A549 (cell line): ENCODE measurements around the gene SH2B3.

ENCODE experiments used
- BHLHE40 ChIP-seq: IDR thresholded peaks from 2 replicates; pipeline ENCODE4 v1.6.1; 2012; ENCODE audit warnings: low read depth, low read length, inconsistent platforms
- GATA3 ChIP-seq: IDR thresholded peaks from 2 replicates; pipeline ENCODE4 v1.6.1; 2012; ENCODE audit warnings: borderline replicate concordance
- HDAC2 ChIP-seq: fragments of 200-600 bp; sonication (generic); IDR thresholded peaks from 2 replicates; pipeline ENCODE4 v1.6.1; 2016
- RAD21 ChIP-seq, 2 experiments: fragments of >200 bp in 1 of 2; sonication (Bioruptor Twin) in 1 of 2; formaldehyde crosslinking in 1 of 2; IDR thresholded peaks in 1 of 2; conservative IDR thresholded peaks in 1 of 2; 2 replicates in 1 of 2; 3 replicates in 1 of 2; pipeline ENCODE4 v1.6.1; 2012 to 2018; ENCODE audit warnings: inconsistent platforms in 1 of 2
- RCOR1 ChIP-seq: fragments of 150-350 bp; IDR thresholded peaks from 2 replicates; pipeline ENCODE4 v1.6.1; 2014; ENCODE audit warnings: antibody characterized with exemption, low read length, low read depth
- TP53 ChIP-seq: fragments of 250-450 bp; sonication (Bioruptor Pico); IDR thresholded peaks from 2 replicates; pipeline ENCODE4 v1.5.0; 2021; ENCODE audit warnings: mild to moderate bottlenecking, moderate library complexity
- TF ChIP-seq, protein P1 (sequence below): fragments of >200 bp; sonication (Bioruptor Twin); formaldehyde crosslinking; IDR thresholded peaks from 3 replicates; pipeline ENCODE4 v1.5.1; 2016
- TF ChIP-seq, protein P2 (sequence below): fragments of 450-650 bp; IDR thresholded peaks from 2 replicates; pipeline ENCODE4 v1.6.1; 2014; ENCODE audit warnings: antibody characterized with exemption
- TF ChIP-seq, protein P3 (sequence below): IDR thresholded peaks from 2 replicates; pipeline ENCODE4 v1.6.1; 2012

DNA sequence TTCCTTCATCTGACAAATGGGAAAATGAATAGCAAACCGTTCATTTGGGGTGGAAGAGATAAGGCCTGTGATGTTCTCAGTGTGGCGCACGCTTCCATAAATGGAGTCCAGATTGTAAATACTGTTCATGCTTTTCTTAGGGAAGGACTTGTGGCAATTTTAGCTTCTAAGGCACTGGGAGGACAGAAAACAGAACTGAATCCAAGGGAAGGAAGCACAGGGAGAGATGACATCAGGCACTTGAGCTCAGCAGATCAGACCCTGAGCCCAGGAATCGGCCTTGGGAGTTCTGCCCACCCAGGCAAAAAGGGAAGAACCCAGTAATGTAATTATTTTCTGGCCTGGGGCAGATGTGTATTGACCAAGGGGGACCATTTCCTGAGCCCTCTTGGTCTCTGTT, 7.2 kb upstream of the SH2B3 start:
- TF ChIP-seq, protein P1, sequence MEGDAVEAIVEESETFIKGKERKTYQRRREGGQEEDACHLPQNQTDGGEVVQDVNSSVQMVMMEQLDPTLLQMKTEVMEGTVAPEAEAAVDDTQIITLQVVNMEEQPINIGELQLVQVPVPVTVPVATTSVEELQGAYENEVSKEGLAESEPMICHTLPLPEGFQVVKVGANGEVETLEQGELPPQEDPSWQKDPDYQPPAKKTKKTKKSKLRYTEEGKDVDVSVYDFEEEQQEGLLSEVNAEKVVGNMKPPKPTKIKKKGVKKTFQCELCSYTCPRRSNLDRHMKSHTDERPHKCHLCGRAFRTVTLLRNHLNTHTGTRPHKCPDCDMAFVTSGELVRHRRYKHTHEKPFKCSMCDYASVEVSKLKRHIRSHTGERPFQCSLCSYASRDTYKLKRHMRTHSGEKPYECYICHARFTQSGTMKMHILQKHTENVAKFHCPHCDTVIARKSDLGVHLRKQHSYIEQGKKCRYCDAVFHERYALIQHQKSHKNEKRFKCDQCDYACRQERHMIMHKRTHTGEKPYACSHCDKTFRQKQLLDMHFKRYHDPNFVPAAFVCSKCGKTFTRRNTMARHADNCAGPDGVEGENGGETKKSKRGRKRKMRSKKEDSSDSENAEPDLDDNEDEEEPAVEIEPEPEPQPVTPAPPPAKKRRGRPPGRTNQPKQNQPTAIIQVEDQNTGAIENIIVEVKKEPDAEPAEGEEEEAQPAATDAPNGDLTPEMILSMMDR: no peak
- TF ChIP-seq, protein P2, sequence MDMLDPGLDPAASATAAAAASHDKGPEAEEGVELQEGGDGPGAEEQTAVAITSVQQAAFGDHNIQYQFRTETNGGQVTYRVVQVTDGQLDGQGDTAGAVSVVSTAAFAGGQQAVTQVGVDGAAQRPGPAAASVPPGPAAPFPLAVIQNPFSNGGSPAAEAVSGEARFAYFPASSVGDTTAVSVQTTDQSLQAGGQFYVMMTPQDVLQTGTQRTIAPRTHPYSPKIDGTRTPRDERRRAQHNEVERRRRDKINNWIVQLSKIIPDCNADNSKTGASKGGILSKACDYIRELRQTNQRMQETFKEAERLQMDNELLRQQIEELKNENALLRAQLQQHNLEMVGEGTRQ: no peak
- TF ChIP-seq TP53 (CRISPR knock-in tag): no peak
- no peak for TF ChIP-seq RAD21 (conservative IDR thresholded peaks at IDR 0.05 in 1 of 2, IDR thresholded peaks at IDR 0.05 in 1 of 2)
- TF ChIP-seq GATA3: no peak
- TF ChIP-seq, protein P3, sequence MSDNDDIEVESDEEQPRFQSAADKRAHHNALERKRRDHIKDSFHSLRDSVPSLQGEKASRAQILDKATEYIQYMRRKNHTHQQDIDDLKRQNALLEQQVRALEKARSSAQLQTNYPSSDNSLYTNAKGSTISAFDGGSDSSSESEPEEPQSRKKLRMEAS: no peak
- TF ChIP-seq HDAC2: no peak
- TF ChIP-seq BHLHE40: no peak
- no peak for TF ChIP-seq RCOR1
